HL-60 (cell line): ENCODE measurements around the gene PGAM2.
A peak's percentile ranks its signal among the peaks of the same experiment; 100 is the strongest.

Experiments
- DNase-seq, 2 experiments: peaks; one replicate each; pipeline ENCODE4 v3.0.0-alpha.2; 2010 to 2020; ENCODE audit warnings: low read depth in 1 of 2, low spot score in 1 of 2
- H3K27ac ChIP-seq: fragments of 250-450 bp; sonication (Bioruptor Pico); replicated peaks from 2 replicates; pipeline ENCODE4 v1.5.1; 2020; ENCODE audit warnings: mild to moderate bottlenecking, moderate library complexity
- H3K27me3 ChIP-seq: fragments of 250-450 bp; sonication (Bioruptor Pico); 2 replicates; pipeline ENCODE4 v1.5.1; 2021; ENCODE audit warnings: mild to moderate bottlenecking, moderate library complexity; ENCODE audit not compliant: insufficient read depth, poor library complexity, severe bottlenecking
- H3K4me3 ChIP-seq: replicated peaks from 2 replicates; pipeline ENCODE4 v1.5.1; 2011; ENCODE audit warnings: mild to moderate bottlenecking, control low read depth, low read length; ENCODE audit not compliant: insufficient read depth
- GABPA ChIP-seq: IDR thresholded peaks from 2 replicates; pipeline ENCODE4 v1.6.1; 2012; ENCODE audit warnings: low read depth
- POLR2AphosphoS5 ChIP-seq: IDR thresholded peaks from 2 replicates; pipeline ENCODE4 v1.6.1; 2012; ENCODE audit warnings: low read depth
- REST ChIP-seq: IDR thresholded peaks from 2 replicates; pipeline ENCODE4 v1.6.1; 2012; ENCODE audit warnings: low read depth; ENCODE audit not compliant: insufficient replicate concordance
- SPI1 ChIP-seq: IDR thresholded peaks from 2 replicates; pipeline ENCODE4 v1.6.1; 2012; ENCODE audit warnings: low read depth, mild to moderate bottlenecking, borderline replicate concordance
- TF ChIP-seq, protein P1 (sequence below): IDR thresholded peaks from one replicate; pipeline ENCODE4 v1.5.1; 2011; ENCODE audit warnings: low read length, control low read depth, inconsistent platforms; ENCODE audit not compliant: insufficient read depth

The PGAM2 gene

DNA sequence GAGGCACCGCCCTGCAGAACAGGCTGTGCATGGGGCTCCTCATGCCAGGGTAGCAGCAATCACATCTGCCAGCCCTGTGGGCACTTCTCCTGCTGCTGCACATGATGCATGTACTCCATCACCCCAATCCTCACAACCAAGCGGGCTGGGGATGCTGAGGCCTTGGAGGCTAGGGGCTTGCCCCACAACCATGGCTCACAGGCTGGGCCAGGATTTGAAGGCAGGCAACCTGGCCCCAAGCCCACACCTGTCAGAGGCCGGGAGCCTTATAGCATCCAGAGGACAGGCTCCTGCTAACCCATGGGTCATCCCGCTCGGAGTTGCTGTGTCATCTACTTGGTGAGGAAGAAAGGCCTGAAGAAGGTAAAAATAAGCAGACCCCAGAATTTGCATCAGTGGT, 14.8 kb upstream of the PGAM2 start:
- DNase-seq, result no peak
- no peak for TF ChIP-seq POLR2AphosphoS5
- H3K27me3 ChIP-seq, result no peaks in the 10 kb centered on the region
- H3K4me3 ChIP-seq, result no peak overlapping the region
- no peak overlapping the region for H3K27ac ChIP-seq

DNA sequence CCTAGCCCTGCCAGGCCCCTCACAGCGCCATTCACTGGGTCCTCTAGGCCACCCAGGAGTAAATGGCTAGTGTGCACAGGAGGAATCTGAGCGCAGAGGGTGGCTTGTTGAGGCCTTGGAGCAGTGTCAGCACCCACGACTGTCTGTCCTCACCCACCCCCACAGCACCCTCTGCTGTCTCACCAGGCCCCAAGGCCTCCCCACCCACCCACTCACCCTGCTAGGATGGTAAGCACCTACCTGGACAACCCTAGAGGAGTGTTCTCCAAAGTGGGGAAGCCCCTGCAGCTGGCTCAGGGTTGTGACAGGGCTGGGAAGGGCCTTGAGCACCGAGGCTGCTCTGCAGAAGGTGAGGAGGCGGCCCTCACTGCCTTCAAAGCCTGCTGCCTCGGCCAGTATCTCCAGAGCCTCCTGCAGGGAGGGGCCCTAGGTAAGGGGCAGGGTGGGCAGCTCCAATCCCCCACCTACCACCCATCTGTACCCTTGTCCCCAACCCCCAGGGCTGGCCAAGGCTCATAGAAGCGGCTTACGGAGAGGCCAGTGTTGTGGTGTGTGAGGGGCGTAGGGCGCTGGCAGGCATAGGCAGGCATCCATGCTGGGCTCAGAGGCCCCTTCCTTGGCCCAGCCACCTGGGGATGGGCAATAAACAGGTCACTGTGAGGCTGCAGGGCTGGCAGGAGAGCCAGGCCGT, 14.1 kb upstream of the PGAM2 start:
- Histone ChIP-seq H3K4me3 (no peak overlapping the region), H3K27me3 (no peaks in the 10 kb centered on the region), H3K27ac (no peak overlapping the region)
- DNase-seq, result no peak
- TF ChIP-seq POLR2AphosphoS5, result no peak
- TF ChIP-seq REST, result no peak
- TF ChIP-seq GABPA, result no peak
- TF ChIP-seq SPI1, result no peak
- TF ChIP-seq, protein P1, sequence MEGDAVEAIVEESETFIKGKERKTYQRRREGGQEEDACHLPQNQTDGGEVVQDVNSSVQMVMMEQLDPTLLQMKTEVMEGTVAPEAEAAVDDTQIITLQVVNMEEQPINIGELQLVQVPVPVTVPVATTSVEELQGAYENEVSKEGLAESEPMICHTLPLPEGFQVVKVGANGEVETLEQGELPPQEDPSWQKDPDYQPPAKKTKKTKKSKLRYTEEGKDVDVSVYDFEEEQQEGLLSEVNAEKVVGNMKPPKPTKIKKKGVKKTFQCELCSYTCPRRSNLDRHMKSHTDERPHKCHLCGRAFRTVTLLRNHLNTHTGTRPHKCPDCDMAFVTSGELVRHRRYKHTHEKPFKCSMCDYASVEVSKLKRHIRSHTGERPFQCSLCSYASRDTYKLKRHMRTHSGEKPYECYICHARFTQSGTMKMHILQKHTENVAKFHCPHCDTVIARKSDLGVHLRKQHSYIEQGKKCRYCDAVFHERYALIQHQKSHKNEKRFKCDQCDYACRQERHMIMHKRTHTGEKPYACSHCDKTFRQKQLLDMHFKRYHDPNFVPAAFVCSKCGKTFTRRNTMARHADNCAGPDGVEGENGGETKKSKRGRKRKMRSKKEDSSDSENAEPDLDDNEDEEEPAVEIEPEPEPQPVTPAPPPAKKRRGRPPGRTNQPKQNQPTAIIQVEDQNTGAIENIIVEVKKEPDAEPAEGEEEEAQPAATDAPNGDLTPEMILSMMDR, result no peak

GRCh38 chr7:44078521-44078920, 13.2 kb upstream of the PGAM2 start:
- no peaks in the 10 kb centered on the region for H3K27me3 ChIP-seq
- DNase-seq, result no peak
- TF ChIP-seq REST (no peak), GABPA (no peak), SPI1 (no peak), POLR2AphosphoS5 (no peak)
- TF ChIP-seq, protein P1, result no peak
- H3K27ac ChIP-seq, result no peak overlapping the region
- H3K4me3 ChIP-seq, result no peak overlapping the region

- Histone ChIP-seq H3K4me3 (no peak overlapping the region), H3K27me3 (no peaks in the 10 kb centered on the region), H3K27ac (peak overlapping the region; percentile 25)
- no peak for DNase-seq
- TF ChIP-seq REST (no peak), GABPA (no peak), POLR2AphosphoS5 (no peak), SPI1 (no peak)
- TF ChIP-seq, protein P1, result no peak
Observed at GRCh38 chr7:44077681-44078091, 12.3 kb upstream of the PGAM2 start.
